ENCODE results near the gene LIMCH1. TPM values are rescaled to one million over a fixed set of nuclear protein-coding genes. Genes with fewer than 3 reads are reported as not detected.

LIMCH1 gene
- total RNA-seq, 2 experiments from 2014 or later, result not detected

DNA sequence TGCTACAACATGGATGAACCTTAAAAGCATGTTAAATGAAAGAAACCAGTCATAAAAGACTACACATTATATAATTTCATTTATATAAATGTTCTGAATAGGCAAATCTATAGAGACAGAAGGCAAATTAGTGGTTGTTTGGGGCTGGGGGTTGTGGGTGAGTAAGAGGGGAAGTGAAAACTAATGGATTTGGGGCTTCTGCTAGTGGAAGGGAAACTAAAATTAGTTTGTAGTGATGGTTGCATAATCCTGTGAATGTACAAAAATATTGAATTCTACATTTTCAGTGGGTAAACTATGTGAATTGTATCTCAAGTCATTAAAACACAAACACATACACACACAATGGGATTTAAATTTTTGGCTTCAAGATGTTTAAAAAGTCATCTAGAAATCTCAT lies 25.4 kb upstream of the LIMCH1 start:
- H3K27ac ChIP-seq (ENCODE audit: low read depth, low read length, poor library complexity, severe bottlenecking), result no peak overlapping the region
- ChIA-PET CTCF (ENCODE audit: unreplicated experiment) (no interaction called here), POLR2A (interaction anchor here (0.6 kb wide), 1 partner anchor 91 kb away, joined by 4 read pairs; no protein-coding TSS in a partner anchor)
- no peaks in the 10 kb centered on the region for H3K9me3 ChIP-seq (ENCODE audit: low read length)
- H3K4me1 ChIP-seq (ENCODE audit: insufficient read depth, low read length, poor library complexity, severe bottlenecking), result no peaks in the 10 kb centered on the region
- no peak for DNase-seq (ENCODE audit: low spot score)
- TF ChIP-seq, protein P1, sequence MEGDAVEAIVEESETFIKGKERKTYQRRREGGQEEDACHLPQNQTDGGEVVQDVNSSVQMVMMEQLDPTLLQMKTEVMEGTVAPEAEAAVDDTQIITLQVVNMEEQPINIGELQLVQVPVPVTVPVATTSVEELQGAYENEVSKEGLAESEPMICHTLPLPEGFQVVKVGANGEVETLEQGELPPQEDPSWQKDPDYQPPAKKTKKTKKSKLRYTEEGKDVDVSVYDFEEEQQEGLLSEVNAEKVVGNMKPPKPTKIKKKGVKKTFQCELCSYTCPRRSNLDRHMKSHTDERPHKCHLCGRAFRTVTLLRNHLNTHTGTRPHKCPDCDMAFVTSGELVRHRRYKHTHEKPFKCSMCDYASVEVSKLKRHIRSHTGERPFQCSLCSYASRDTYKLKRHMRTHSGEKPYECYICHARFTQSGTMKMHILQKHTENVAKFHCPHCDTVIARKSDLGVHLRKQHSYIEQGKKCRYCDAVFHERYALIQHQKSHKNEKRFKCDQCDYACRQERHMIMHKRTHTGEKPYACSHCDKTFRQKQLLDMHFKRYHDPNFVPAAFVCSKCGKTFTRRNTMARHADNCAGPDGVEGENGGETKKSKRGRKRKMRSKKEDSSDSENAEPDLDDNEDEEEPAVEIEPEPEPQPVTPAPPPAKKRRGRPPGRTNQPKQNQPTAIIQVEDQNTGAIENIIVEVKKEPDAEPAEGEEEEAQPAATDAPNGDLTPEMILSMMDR (conservative IDR thresholded peaks at IDR 0.05; ENCODE audit: low read length), result no peak
- TF ChIP-seq EZH2phosphoT487 (IDR thresholded peaks at IDR 0.05; ENCODE audit: borderline replicate concordance, low read depth, low read length), result no peak
- H3K4me2 ChIP-seq (ENCODE audit: low read length), result no peak overlapping the region
- no peaks in the 10 kb centered on the region for H3K79me2 ChIP-seq (ENCODE audit: insufficient read depth, low read depth, low read length)
- no peaks in the 10 kb centered on the region for H4K20me1 ChIP-seq (ENCODE audit: insufficient read depth, low read length)
- no TSS peak for BruUV-seq (replicated peaks)
- H3K36me3 ChIP-seq (ENCODE audit: insufficient read depth, low read length), result no peaks in the 10 kb centered on the region
- no peak overlapping the region for H2AFZ ChIP-seq (ENCODE audit: low read length)
- no peaks in the 10 kb centered on the region for H3K9me2 ChIP-seq (ENCODE audit: insufficient read depth, low read length)
- H3K4me3 ChIP-seq (ENCODE audit: low read depth, low read length, poor library complexity, severe bottlenecking), result no peak overlapping the region
- intact Hi-C loops (cut with micrococcal nuclease; ENCODE audit: unreplicated experiment), result no loop called here

- H2AFZ ChIP-seq (ENCODE audit: low read length), result no peak overlapping the region
- intact Hi-C loops (cut with micrococcal nuclease; ENCODE audit: unreplicated experiment), result no loop called here
- H3K4me1 ChIP-seq (ENCODE audit: insufficient read depth, low read length, poor library complexity, severe bottlenecking), result no peaks in the 10 kb centered on the region
- CTCF ChIA-PET (ENCODE audit: unreplicated experiment), result no interaction called here
- H4K20me1 ChIP-seq (ENCODE audit: insufficient read depth, low read length), result no peaks in the 10 kb centered on the region
- POLR2A ChIA-PET, result no interaction called here
- TF ChIP-seq, protein P1 (conservative IDR thresholded peaks at IDR 0.05; ENCODE audit: low read length), result no peak
- no peak for TF ChIP-seq EZH2phosphoT487 (IDR thresholded peaks at IDR 0.05; ENCODE audit: borderline replicate concordance, low read depth, low read length)
- BruUV-seq (replicated peaks), result no TSS peak
- no peaks in the 10 kb centered on the region for H3K36me3 ChIP-seq (ENCODE audit: insufficient read depth, low read length)
- no peaks in the 10 kb centered on the region for H3K79me2 ChIP-seq (ENCODE audit: insufficient read depth, low read depth, low read length)
- H3K27ac ChIP-seq (ENCODE audit: low read depth, low read length, poor library complexity, severe bottlenecking), result no peak overlapping the region
- DNase-seq (ENCODE audit: low spot score), result no peak
- H3K4me2 ChIP-seq (ENCODE audit: low read length), result no peak overlapping the region
- no peaks in the 10 kb centered on the region for H3K9me2 ChIP-seq (ENCODE audit: insufficient read depth, low read length)
- no peaks in the 10 kb centered on the region for H3K9me3 ChIP-seq (ENCODE audit: low read length)
- no peak overlapping the region for H3K4me3 ChIP-seq (ENCODE audit: low read depth, low read length, poor library complexity, severe bottlenecking)
These were observed 23.8 kb upstream of the LIMCH1 start for GRCh38 chr4:41514169-41514568.

- CTCF ChIA-PET (ENCODE audit: unreplicated experiment), result no interaction called here
- H3K36me3 ChIP-seq (ENCODE audit: insufficient read depth, low read length), result no peaks in the 10 kb centered on the region
- H3K79me2 ChIP-seq (ENCODE audit: insufficient read depth, low read depth, low read length), result no peaks in the 10 kb centered on the region
- intact Hi-C loops (cut with micrococcal nuclease; ENCODE audit: unreplicated experiment), result no loop called here
- H3K4me1 ChIP-seq (ENCODE audit: insufficient read depth, low read length, poor library complexity, severe bottlenecking), result no peaks in the 10 kb centered on the region
- H3K27ac ChIP-seq (ENCODE audit: low read depth, low read length, poor library complexity, severe bottlenecking), result no peak overlapping the region
- no TSS peak for BruUV-seq (replicated peaks)
- H3K4me3 ChIP-seq (ENCODE audit: low read depth, low read length, poor library complexity, severe bottlenecking), result no peak overlapping the region
- no peaks in the 10 kb centered on the region for H4K20me1 ChIP-seq (ENCODE audit: insufficient read depth, low read length)
- POLR2A ChIA-PET, result no interaction called here
- no peak overlapping the region for H2AFZ ChIP-seq (ENCODE audit: low read length)
- no peak overlapping the region for H3K4me2 ChIP-seq (ENCODE audit: low read length)
- H3K9me3 ChIP-seq (ENCODE audit: low read length), result no peaks in the 10 kb centered on the region
- H3K9me2 ChIP-seq (ENCODE audit: insufficient read depth, low read length), result no peaks in the 10 kb centered on the region
- DNase-seq (ENCODE audit: low spot score), result no peak
- TF ChIP-seq, protein P1 (conservative IDR thresholded peaks at IDR 0.05; ENCODE audit: low read length), result no peak
- TF ChIP-seq EZH2phosphoT487 (IDR thresholded peaks at IDR 0.05; ENCODE audit: borderline replicate concordance, low read depth, low read length), result no peak
These were observed 23.0 kb upstream of the LIMCH1 start for GRCh38 chr4:41514766-41515481.
